ENCODE data around the gene DYNLL2.

- TF ChIP-seq POLR2A (IDR thresholded peaks at IDR 0.05; ENCODE audit: low read depth, low read length) (no peak), POLR2AphosphoS5 (IDR thresholded peaks at IDR 0.05; ENCODE audit: low read depth, low read length) (no peak)
These were observed 485 bp downstream of the DYNLL2 start for GRCh38 chr17:58083491-58084316.

Data from GM12892 (cell line).